Measurements from ENCODE around the gene HIBADH. TPM values are rescaled to one million over a fixed set of nuclear protein-coding genes. Genes with fewer than 3 reads are reported as not detected.
"Not testable (repeated sequence)": the region's sequence is repeated elsewhere in the genome, so short reads cannot be mapped to it uniquely, and the experiment has no call there.

Gene HIBADH
- total RNA-seq, 3 donors from 2014 or later, result 26.2 to 49.2 (median 30.1) TPM

- Histone ChIP-seq H3K4me3 (no peak overlapping the region), H3K36me3 (ENCODE audit: low read depth) (no peaks in the 10 kb centered on the region), H3K9me3 (no peaks in the 10 kb centered on the region), H3K4me1 (ENCODE audit: low read depth) (no peaks in the 10 kb centered on the region)
- intact Hi-C loops (cut with DNase I, micrococcal nuclease), result loop anchor here (5.0 to 10.0 kb wide), 3 partner anchors 343 to 372 kb away; no protein-coding TSS in a partner anchor
- no peak for TF ChIP-seq CTCF (IDR thresholded peaks at IDR 0.05)
- DNase-seq (no peak), ATAC-seq (no peak)
Measured at GRCh38 chr7:27579565-27579964, 83.1 kb downstream of the HIBADH start.

- H3K4me3 ChIP-seq; H3K9me3 ChIP-seq; H3K4me1 ChIP-seq (ENCODE audit: low read depth); H3K36me3 ChIP-seq (ENCODE audit: low read depth); ATAC-seq; DNase-seq: not testable (repeated sequence)
- intact Hi-C loops (cut with DNase I, micrococcal nuclease), result loop anchor here (5.0 to 10.0 kb wide), 3 partner anchors 343 to 371 kb away; no protein-coding TSS in a partner anchor
Measured at GRCh38 chr7:27578169-27578568, 84.5 kb downstream of the HIBADH start.

- ATAC-seq (peak; percentile 63), DNase-seq (peak in 1 of 3 donors; percentile 34)
- no peak overlapping the region for H3K4me3 ChIP-seq
- intact Hi-C loops (cut with DNase I, micrococcal nuclease), result loop anchor here (5.0 to 10.0 kb wide), 3 partner anchors 342 to 369 kb away; no protein-coding TSS in a partner anchor
- H3K4me1 ChIP-seq (ENCODE audit: low read depth), result no peaks in the 10 kb centered on the region
- peak; percentile 33 for TF ChIP-seq CTCF (IDR thresholded peaks at IDR 0.05)
- H3K36me3 ChIP-seq (ENCODE audit: low read depth), result no peaks in the 10 kb centered on the region
- H3K9me3 ChIP-seq, result no peaks in the 10 kb centered on the region
Measured at GRCh38 chr7:27576360-27576944, 86.2 kb downstream of the HIBADH start.

- H3K36me3 ChIP-seq (ENCODE audit: low read depth), result no peaks in the 10 kb centered on the region
- DNase-seq, result no peak
- no peak for ATAC-seq
- no peak overlapping the region for H3K4me3 ChIP-seq
- no peak for TF ChIP-seq CTCF (IDR thresholded peaks at IDR 0.05)
- no peaks in the 10 kb centered on the region for H3K9me3 ChIP-seq
- H3K4me1 ChIP-seq (ENCODE audit: low read depth), result no peaks in the 10 kb centered on the region
- intact Hi-C loops (cut with DNase I, micrococcal nuclease), result loop anchor here (5.0 to 10.0 kb wide), 3 partner anchors 341 to 368 kb away; no protein-coding TSS in a partner anchor
Measured at GRCh38 chr7:27575613-27576012, 87.1 kb downstream of the HIBADH start.

- no peak for DNase-seq
- no peak overlapping the region for H3K4me3 ChIP-seq
- no peak for ATAC-seq
- H3K36me3 ChIP-seq (ENCODE audit: low read depth), result no peaks in the 10 kb centered on the region
- no peaks in the 10 kb centered on the region for H3K9me3 ChIP-seq
- no peaks in the 10 kb centered on the region for H3K4me1 ChIP-seq (ENCODE audit: low read depth)
- no peak for TF ChIP-seq CTCF (IDR thresholded peaks at IDR 0.05)
- intact Hi-C loops (cut with DNase I, micrococcal nuclease), result no loop called here
Measured at GRCh38 chr7:27569106-27569505, 93.6 kb downstream of the HIBADH start.

GRCh38 chr7:27567266-27567665, 95.4 kb downstream of the HIBADH start:
- DNase-seq (no peak), ATAC-seq (no peak)
- intact Hi-C loops (cut with DNase I, micrococcal nuclease), result no loop called here
- TF ChIP-seq CTCF (IDR thresholded peaks at IDR 0.05), result no peak
- Histone ChIP-seq H3K9me3 (peaks cover 3% of the 10 kb centered on the region), H3K4me3 (no peak overlapping the region), H3K4me1 (ENCODE audit: low read depth) (no peaks in the 10 kb centered on the region), H3K36me3 (ENCODE audit: low read depth) (no peaks in the 10 kb centered on the region)

Data from mucosa of descending colon (tissue), 3 donors.